ENCODE data around the gene BBS5.
"Not testable (repeated sequence)": the region's sequence is repeated elsewhere in the genome, so short reads cannot be mapped to it uniquely, and the experiment has no call there.

Gene BBS5

DNA sequence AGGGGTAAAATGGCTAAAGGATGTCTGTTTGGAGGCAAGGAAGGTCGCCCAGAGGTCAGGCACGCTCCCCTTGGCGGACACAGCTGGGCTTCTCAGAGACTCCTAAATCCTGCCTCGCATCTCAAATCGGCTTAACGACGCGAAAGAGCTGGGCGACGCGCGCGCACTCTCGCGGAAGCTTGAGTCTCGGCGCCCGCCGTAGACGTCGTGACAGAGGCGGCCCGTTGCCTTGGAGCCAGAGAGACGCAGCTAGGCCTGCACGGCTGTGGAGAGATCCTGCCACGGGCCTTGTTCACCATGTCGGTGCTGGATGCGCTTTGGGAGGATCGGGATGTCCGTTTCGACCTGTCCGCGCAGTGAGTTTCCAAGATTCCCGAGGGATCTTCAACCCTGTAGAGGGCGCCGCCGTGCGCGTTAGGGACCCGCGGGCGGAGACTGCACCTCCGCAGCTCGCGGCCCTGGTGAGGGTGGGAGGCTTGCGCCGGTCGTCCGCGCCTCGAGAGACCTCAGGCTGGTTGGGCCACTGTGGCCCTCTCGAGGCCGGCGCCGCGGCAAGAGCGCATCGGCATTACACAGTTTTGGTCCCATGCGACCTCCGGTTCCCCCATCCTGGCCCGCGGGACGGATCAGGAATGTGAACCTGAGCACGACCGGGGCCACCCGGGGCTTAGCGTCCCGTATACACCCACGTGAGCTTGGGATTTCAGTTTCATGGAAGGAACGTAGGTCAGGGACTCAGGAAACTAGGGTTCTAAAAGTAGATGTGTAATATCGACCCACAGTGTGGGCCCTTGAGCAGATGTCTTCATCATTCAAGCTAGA is at the start of gene BBS5:
TSS of gene BBS5 (plus strand) at position 238 of the 822 bp plus-strand sequence. CDS start at position 298, 60 bp downstream.
- DNase-seq = peak; percentile 64

- not testable (repeated sequence) for DNase-seq
Observed at GRCh38 chr2:169431772-169432171, 47.5 kb upstream of the BBS5 start.

- DNase-seq = not testable (repeated sequence)
Observed at GRCh38 chr2:169434236-169434635, 45.1 kb upstream of the BBS5 start.

DNA sequence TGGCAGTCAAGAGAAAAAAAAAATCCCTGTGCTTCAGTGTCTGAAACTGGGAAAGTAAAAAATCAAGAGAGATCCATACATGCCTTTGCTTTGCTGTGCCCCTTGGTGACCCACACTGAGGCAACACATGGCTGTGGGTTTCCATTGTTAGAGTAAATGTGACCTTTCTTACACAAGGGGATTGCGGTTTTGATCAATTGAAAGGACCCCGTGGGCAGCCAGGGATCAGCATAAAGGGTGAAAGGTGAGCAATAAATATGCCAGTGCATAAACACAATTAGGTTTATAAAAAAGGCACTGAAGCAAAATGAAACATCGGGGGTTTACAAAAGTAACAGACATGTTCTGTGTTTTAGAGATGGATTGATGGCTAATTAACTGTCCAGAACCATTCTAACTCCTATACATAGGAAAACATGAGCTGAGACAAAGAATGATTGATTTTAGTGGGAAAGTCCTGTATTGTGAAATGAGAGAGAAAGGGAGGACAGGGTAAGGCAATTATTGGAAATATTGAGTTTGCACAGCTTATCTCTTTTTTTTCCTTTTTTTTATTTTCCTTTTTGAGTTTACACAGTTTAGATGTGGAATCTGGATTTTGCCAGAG is 40.7 kb upstream of the BBS5 start:
- DNase-seq = no peak

GRCh38 chr2:169439900-169440299 is 39.4 kb upstream of the BBS5 start:
- no peak for DNase-seq

GRCh38 chr2:169446452-169446851 is 32.8 kb upstream of the BBS5 start:
- no peak for DNase-seq

DNA sequence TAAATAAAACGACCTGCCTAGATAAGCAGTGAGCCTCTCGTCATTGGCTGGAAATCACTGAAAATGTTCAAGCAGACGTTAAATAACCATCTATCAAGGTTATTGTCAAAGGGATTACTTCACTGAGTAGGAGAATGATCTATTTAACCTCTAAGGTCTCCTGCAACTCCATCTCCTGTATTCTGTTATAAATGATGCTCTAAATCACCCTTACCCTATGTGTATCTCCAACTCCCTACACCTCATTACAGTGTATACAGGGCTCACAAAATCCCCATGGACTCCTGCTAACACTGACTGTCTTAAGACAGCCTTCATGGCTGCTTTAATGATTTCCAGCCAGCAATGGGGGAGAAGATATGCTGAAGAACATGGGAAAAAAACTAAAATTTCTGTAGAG is 31.0 kb upstream of the BBS5 start:
- no peak for DNase-seq

DNA sequence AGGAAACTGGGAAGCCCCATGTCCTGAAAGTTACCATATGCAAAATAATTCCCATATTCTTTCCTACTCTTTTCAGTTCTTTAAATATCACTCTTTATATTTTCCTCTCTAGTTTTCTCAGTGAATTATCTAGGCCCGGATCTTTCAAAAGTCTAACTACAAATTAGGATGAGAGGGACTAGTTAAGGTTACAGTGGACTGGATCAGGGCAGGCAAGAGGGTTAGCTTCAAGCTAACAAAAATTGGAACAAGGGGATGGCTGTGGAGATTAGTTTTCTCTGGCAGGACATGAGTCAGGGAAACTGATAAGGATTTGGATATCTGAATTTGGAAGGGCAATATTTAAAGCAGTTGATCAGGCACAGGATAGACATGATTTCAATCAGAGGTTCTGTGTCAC is 30.4 kb upstream of the BBS5 start:
- no peak for DNase-seq

DNA sequence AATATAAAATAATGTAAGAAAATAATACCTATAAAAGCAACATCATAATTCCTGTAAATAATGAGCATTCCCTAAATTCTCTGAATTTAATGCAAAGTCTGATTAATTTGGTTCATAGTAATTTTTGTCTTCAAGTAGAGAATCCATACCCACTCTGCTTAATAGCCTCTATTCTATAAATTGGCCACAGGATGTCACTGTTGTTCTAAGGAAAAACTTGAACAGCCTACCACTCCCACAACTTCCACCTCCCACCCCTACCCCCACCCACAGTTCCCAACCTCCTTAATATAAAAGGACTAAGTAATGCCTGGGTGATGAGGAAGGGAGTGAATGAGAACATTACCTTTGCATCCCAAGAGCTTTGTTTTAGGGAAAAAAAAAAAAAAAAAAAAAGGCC is 27.2 kb upstream of the BBS5 start:
- peak; percentile 50 for DNase-seq

DNA sequence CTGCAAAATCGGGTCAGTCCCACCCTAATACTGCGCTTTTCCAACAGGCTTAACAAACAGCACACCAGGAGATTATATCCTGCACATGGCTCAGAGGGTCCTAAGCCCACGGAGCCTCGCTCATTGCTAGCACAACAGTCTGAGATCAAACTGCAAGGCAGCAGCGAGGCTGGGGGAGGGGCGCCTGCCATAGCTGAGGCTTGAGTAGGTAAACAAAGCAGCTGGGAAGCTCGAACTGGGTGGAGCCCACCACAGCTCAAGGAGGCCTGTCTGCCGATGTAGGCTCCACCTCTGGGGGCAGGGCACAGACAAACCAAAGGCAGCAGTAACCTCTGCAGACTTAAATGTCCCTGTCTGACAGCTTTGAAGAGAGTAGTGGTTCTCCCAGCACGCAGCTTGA is 26.2 kb upstream of the BBS5 start:
- DNase-seq = not testable (repeated sequence)

- no peak for DNase-seq
Observed at GRCh38 chr2:169461143-169461542, 18.2 kb upstream of the BBS5 start.

GRCh38 chr2:169462896-169463695 is 16.2 kb upstream of the BBS5 start:
- no peak for DNase-seq

DNA sequence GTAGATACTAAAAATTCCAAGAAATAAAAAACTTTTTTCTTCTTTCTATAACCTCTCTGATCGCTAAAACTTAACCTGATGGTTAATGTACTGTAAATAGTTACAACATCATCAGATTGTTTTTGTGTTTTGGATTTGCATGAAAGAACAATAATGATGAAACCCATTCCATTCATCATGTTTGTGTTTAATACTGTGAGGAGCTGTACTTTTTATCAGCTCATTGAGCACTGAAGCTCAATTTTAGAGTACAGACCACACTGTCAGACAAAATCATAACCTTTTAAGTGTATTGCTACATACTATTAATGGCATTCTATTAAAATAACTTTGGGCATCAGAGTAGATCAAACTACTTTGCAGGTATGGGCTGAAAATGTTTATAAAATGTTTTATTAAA is 14.8 kb upstream of the BBS5 start:
- no peak for DNase-seq

DNA sequence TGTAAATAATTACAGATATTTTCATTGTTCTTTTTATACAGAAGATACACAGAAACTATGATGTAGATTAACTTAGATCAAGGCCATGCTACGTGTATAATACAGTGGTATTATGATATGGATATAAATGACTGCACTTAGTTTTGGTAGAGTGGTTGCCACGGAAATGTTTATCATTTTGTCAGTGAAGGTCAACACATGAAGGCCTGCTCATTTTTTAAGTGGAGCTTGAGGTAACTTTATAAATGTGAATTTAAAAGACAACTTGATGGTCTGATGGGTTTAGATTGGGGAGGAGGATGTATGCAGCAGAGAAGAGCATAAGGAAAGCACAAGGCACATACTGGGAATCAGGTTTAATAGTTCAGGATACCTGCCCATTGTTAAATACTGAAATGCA is 14.4 kb upstream of the BBS5 start:
- no peak for DNase-seq

DNA sequence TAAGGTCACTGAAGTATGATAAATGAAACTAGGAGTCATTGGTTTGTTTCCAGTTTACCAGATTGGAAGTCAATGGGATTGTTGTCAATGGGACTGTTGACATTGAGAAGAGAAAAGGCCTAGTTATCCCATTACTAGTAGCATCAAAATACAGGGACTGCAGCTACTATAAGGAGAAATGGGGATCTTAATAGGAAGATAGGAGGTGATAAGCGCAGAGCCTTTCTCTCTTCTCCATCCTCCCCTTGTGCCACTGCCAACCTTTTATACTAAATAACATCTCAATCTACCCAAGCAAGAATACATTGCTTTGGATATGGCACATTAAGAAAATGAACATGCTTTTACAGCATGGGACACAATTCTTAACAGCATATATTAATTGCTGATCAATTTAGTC is 10.5 kb upstream of the BBS5 start:
- DNase-seq = no peak

DNA sequence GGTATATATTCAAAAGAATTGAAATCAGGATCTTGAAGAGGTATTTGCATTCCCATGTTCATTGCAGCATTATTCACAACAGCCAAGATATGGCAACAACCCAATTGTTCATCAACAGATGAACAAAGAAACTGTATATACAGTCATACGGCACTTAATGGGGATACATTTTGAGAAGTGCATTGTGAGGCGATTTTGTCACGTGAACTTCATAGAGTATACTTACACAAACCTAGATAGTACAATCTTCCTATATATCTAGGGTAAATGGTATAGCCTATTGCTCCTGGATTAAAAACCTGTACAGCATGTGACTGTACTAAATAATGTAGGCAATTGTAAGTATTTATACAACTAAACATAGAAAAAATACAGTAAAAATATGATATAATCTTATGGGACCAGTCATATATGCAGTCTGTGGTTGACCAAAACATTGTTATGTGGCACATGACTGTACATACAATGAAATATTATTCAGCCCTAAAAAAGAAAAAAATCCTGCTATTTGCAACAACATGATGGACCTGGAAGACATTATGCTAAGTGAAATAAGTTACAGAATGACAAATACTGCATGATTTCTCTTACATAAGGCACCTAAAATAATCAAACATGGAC is 9.2 kb upstream of the BBS5 start:
- DNase-seq = no peak

- DNase-seq = no peak
Observed at GRCh38 chr2:169472249-169472648, 7.0 kb upstream of the BBS5 start.

- DNase-seq = no peak
Observed at GRCh38 chr2:169476459-169476858, 2.8 kb upstream of the BBS5 start.

- no peak for DNase-seq
Observed at GRCh38 chr2:169478339-169478738, 955 bp upstream of the BBS5 start.

- no peak for DNase-seq
Observed at GRCh38 chr2:169478745-169479256, 493 bp upstream of the BBS5 start.

GRCh38 chr2:169480079-169480465 is 778 bp downstream of the BBS5 start:
- DNase-seq = no peak

GRCh38 chr2:169485650-169486138 is 6.4 kb downstream of the BBS5 start:
- DNase-seq = no peak

DNA sequence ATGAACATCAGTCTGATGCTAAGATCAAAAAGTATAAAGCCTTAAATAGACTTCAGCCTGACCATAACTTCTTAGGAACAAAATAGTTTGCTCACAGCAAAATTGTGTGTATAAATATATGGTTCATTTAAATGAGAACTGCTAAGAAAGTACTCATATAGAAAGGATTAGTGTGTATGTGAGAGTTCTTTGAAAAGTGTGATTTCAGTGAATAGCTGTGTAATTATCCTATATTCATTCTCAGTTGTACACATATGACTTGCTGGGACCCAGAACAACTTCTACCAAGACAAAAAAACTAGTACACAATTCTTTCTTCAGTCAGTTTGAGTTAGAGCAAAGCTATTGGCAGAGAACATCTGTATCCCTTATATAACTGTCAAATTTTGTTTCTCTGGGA is 7.2 kb downstream of the BBS5 start:
- no peak for DNase-seq
